ENCODE results near the gene HOXC11.

Gene HOXC11

GRCh38 chr12:53959314-53959713 lies 13.6 kb upstream of the HOXC11 start:
- DNase-seq = no peak

GRCh38 chr12:53960187-53961024 lies 12.5 kb upstream of the HOXC11 start:
- no peak for DNase-seq

DNA sequence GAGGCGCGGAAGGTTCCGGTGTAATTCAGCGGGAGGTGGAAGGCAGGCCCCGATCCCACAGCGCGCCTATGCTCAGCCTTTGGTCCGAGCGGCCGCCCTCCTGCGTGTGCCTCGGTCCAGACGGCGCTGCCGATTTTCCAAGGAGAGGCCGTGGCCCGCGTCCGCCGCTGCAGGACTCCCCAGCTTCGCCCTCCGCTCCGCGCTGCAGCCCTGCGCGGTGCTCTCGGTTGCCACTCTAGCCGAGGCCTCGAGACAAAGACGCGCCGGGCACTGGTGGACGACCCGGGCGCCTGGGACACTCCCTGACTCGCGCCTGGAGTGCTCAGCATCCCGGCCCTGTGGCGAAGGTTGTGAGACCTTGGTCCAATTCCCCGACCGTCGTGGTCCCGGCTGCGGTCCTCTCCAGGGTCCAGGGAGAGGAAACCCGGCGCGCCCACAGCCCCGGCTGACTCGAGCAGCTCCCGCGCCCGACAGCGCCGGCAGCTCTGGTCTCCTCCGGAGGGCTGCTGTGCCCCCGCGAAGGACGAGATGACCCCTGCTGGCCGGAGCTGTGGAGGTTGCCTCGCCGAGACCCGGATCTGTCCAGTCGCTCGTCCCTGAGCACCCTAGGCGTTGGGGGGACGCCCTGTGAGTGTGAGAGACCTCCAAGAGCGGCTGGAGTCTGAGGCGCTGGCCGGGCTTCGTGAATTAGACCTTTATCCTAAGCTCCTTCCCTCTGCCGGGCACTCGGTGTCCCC lies 11.7 kb upstream of the HOXC11 start:
- no peak for DNase-seq

DNA sequence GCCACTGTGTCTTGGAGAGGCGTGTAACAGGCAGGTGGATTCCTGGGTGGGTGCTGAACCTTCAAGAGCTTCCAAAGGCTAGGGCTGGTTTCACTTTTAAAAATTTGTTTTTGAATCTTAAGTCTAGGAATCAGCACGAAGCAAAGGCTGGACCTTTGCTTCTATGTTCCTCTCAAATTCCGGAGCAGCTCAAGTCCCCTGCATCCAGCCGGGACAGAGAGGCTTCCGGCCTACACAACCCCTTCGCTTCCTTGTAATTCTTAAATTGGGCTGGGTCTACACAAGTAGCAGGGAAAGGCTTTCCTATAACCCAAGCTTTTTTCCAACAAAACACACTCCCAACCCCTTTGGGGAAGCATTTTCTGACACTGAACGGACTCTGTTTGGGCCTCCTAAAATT lies 9.9 kb upstream of the HOXC11 start:
- DNase-seq = no peak

DNA sequence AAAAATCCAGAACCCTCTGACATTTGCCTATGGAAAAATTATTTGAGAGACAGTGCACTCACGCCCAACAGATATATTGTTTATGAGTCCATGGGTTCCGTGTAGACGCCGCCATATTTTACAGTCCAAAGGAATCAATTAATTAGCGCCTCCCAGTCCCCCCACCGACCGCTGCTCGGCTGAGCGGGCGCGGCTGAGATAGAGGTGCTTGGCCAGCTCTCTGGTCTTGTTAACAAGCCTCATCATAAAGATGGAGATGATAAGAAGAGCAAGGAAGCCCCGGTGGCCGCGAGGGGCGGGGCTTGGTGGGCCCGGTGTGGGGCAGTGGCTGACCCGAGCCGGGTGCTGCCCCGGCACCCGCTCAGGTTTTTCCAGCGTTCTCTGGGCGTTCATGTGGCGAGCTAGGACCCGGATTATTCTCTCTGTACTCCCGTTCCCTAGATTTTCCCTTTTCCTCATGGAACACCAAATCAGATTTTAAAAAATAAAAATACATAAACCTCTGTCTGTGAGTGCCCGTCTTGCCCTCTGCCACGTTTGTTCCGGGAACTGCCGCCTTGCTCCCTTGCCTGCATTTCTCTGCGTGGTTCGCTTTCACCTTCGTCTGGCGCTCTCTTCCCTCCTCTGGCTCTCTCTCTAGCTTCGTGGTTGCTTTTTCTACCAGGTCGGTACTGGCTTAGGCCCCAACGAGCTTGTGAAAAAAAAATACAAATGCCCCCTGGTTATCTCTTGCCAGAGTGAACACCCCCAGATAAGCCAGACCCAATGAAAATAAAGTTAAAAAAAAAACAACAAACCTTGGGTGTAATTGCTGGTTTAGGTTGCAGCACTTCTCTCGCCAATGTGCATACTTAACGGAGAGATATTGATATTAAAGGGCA lies 9.3 kb upstream of the HOXC11 start:
- DNase-seq = no peak

DNA sequence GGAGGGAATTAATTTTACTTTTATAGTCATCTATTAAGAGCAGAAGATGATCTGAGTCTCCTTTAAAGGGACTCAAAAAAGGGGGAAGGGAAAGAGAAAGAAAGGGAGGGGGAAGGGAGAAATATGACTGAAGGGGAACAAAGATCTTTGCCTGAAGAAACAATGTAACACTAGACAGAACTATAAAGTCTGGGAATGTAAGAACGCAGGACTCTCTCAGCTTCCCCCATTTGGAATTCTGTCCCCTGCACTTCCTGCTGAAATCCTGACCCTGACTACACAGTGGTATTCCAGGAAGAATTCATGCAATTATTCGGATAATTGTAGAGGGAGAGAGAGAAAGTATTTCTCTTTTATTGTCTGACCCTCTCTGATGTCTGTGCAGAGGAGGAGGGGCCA lies 8.6 kb upstream of the HOXC11 start:
- DNase-seq = no peak

- no peak for DNase-seq
Measured at GRCh38 chr12:53965281-53966084, 7.4 kb upstream of the HOXC11 start.

- DNase-seq = no peak
Measured at GRCh38 chr12:53966085-53966384, 6.9 kb upstream of the HOXC11 start.

- no peak for DNase-seq
Measured at GRCh38 chr12:53966385-53967133, 6.4 kb upstream of the HOXC11 start.

DNA sequence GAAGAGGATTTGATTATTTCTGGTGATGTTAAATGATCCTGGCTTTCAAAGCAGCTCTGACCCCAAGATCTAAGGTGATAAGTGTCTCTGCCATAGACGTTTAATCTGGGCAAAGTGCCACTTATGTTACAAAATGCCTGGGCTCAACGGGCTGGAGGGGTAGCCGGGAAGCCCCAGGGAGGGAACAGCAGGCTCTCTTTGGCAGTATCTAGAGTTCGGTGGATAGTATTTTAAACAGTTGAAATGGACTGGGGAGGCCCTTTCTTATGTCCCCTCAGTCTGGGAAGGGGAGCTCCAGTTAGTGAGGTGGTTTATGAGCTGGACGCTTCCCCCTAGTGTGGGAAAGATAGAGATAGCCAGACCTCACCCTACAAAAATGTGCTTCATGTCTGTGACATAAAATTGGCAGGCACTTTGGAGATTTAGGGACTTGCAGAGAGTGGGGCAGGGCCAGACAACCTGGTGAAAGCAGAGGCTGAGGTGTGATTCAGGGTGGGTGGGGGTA lies 5.5 kb upstream of the HOXC11 start:
- DNase-seq = no peak

DNA sequence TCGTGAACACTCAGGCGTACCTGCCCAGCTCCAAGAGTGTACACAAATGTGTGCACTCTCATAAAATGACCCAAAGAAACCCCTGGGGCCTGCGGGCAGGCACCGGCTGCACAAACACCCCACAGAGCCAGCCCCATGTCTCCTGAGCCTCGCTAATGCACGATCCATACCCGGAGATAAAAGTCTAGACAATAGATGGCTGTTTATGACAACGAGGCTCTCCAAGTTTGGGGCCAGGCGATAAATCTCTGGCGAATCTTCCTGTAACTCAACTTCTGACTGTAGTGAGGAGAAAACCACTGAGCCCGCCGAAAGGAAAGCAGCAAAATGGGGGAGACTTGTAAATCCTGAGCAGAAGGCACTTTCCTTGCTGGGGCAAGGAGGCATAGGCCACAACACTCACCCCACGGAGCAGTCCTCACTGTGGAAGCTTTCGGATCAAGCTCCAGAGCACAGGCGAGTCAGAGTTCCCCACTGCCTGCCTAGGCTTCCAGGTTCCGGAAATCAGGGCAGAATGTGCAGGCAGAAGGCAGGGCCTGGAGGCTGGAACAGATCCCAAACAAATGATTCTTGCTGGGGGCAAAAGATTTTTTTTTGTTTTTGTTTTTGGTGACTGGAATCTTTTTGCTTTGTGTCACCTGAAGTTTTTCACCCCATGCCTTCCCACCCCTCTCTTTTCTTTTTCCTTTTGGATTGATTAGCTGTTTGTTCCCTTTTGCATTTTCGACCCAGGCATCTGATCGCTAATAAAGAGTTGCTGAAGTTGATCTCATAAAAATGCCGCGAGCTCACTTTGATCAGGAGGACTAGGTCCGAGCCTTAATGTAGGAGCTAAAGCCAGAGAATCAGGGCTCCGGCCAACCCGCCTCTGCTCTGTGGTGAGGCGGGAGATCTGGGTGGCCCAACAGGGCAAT lies 4.5 kb upstream of the HOXC11 start:
- no peak for DNase-seq

DNA sequence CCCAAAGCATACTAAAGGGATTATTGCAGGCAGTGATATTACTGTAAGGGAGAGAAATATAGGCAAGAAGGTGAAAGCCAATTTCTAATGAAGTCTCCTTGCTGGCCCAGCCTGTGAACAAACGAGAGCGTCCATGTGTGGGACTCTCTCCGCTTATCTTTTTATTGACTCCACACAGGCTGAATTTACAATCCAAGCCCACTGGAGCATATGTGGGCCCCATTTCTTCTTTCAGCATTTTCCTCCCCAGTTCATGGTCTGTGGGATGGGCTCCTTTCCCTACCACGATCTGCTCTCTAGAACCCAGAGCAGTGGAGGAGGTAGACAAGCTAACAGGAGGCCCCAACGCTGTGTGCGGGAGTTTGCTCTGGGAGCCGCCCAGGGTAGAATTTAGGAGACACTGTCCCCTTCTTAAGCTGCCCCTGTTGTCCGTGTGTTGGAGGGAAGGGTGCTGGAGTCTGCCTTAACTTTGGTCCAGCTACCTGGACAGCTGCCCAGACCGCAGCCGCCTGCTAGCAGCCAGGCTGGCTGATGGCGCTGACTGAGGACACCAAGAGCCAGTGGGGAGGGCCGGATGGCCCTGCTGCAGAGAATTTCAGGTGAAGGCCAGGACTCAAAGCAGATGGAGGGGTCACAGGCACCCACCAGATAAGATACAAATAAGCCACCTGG lies 3.2 kb upstream of the HOXC11 start:
- no peak for DNase-seq

GRCh38 chr12:53970451-53970850 lies 2.5 kb upstream of the HOXC11 start:
- DNase-seq = no peak

GRCh38 chr12:53971129-53971528 lies 1.8 kb upstream of the HOXC11 start:
- no peak for DNase-seq

DNA sequence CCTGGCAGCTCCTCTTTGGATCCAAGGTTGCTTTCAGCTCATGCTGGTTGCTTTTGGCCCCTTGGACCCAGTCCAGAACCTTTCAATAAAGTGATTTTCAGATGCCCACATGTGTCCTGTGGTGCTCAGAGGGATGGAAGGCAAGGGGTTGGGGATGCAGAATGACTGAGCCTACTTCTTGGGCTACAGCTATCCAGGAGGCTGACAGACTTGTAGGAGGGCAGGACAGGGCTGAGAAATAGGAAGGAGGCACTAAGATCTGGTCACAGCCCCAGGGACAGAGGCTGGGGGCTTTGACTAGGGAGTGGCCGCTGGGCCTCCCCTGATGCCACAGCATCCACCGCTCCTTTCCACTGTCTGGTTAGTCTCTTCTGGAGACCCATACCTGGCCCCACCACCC lies 1.2 kb upstream of the HOXC11 start:
- DNase-seq = no peak

- no peak for DNase-seq
Measured at GRCh38 chr12:53972152-53972702, 699 bp upstream of the HOXC11 start.

- no peak for DNase-seq
Measured at GRCh38 chr12:53973236-53974042, 513 bp downstream of the HOXC11 start.

Data from NCI-H187 treated with DMSO at 0.1 percent for 48 hours (cell line).